Measurements from ENCODE around the gene OSBPL10.

OSBPL10 gene

DNA sequence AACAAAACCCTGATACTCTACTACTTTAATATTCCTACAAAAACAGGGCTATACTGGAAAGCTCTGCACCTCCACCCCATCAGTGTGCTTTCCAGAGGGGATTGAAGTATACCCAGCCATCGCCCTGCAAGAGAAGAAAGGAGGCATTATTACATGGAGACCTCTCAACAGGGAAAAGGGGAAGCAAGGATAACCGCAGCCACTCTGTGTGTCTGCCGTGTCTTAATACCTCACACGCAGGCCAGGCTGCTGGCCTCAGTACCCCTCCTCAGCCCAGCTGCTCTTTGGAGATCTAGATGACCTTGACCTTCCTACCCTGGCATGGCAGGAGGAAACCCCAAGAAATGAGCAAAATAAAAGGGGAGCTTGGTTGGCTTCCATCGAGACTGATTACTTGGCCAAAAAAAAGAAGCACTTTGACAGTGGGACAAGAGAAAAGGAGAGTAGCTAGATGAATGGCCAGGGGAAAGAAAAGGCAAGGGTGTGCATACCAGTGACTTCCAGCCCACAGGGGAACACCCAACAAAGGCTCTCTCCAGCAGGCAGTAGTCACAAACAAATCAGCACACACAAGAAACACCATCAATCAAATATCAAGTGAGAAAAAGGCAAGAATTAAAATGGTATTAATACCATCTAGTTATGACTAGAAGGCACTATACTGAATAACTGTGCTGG, 318.9 kb downstream of the OSBPL10 start:
- Histone ChIP-seq H3K9me2 (replicated peaks; ENCODE audit: low read depth, low read length) (no peaks in the 10 kb centered on the region), H4K20me1 (ENCODE audit: insufficient read depth, low read length, poor library complexity, severe bottlenecking) (no peaks in the 10 kb centered on the region), H3K27me3 (ENCODE audit: insufficient read depth, low read length, poor library complexity, severe bottlenecking) (no peaks in the 10 kb centered on the region), H3F3A (ENCODE audit: low read depth) (no peaks in the 10 kb centered on the region; the same call in 1 of the 2 replicates), H3K9me3 (ENCODE audit: insufficient read depth, low read depth, low read length) (0 out of 2 replicates have a peak, but pooled peaks cover 9% of the 10 kb centered on the region), H3K9ac (ENCODE audit: low read depth, low read length, poor library complexity, severe bottlenecking) (no peak overlapping the region), H3K4me2 (ENCODE audit: low read depth, low read length, poor library complexity, severe bottlenecking) (no peak overlapping the region), H2AFZ (ENCODE audit: low read length) (no peak overlapping the region), H3K4me3 (ENCODE audit: low read length, poor library complexity, severe bottlenecking) (no peak overlapping the region), H3K36me3 (ENCODE audit: insufficient read depth, low read length) (no peaks in the 10 kb centered on the region), H3K79me2 (ENCODE audit: insufficient read depth, low read length) (no peaks in the 10 kb centered on the region), H3K4me1 (ENCODE audit: insufficient read depth, low read length, poor library complexity, severe bottlenecking) (peaks cover 5% of the 10 kb centered on the region)
- no peak for TF ChIP-seq EZH2phosphoT487 (IDR thresholded peaks at IDR 0.05; ENCODE audit: borderline replicate concordance)
- TF ChIP-seq, protein P1, sequence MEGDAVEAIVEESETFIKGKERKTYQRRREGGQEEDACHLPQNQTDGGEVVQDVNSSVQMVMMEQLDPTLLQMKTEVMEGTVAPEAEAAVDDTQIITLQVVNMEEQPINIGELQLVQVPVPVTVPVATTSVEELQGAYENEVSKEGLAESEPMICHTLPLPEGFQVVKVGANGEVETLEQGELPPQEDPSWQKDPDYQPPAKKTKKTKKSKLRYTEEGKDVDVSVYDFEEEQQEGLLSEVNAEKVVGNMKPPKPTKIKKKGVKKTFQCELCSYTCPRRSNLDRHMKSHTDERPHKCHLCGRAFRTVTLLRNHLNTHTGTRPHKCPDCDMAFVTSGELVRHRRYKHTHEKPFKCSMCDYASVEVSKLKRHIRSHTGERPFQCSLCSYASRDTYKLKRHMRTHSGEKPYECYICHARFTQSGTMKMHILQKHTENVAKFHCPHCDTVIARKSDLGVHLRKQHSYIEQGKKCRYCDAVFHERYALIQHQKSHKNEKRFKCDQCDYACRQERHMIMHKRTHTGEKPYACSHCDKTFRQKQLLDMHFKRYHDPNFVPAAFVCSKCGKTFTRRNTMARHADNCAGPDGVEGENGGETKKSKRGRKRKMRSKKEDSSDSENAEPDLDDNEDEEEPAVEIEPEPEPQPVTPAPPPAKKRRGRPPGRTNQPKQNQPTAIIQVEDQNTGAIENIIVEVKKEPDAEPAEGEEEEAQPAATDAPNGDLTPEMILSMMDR (conservative IDR thresholded peaks at IDR 0.05; ENCODE audit: low read length): no peak

GRCh38 chr3:31661286-31661685, 319.8 kb downstream of the OSBPL10 start:
- H2AFZ ChIP-seq (ENCODE audit: low read length): no peak overlapping the region
- no peaks in the 10 kb centered on the region for H3K79me2 ChIP-seq (ENCODE audit: insufficient read depth, low read length)
- H3K27me3 ChIP-seq (ENCODE audit: insufficient read depth, low read length, poor library complexity, severe bottlenecking): no peaks in the 10 kb centered on the region
- H3K4me1 ChIP-seq (ENCODE audit: insufficient read depth, low read length, poor library complexity, severe bottlenecking): peaks cover 5% of the 10 kb centered on the region
- no peaks in the 10 kb centered on the region for H4K20me1 ChIP-seq (ENCODE audit: insufficient read depth, low read length, poor library complexity, severe bottlenecking)
- no peak overlapping the region for H3K4me3 ChIP-seq (ENCODE audit: low read length, poor library complexity, severe bottlenecking)
- TF ChIP-seq EZH2phosphoT487 (IDR thresholded peaks at IDR 0.05; ENCODE audit: borderline replicate concordance): no peak
- TF ChIP-seq, protein P1 (conservative IDR thresholded peaks at IDR 0.05; ENCODE audit: low read length): no peak
- no peaks in the 10 kb centered on the region for H3K9me2 ChIP-seq (replicated peaks; ENCODE audit: low read depth, low read length)
- no peak overlapping the region for H3K9ac ChIP-seq (ENCODE audit: low read depth, low read length, poor library complexity, severe bottlenecking)
- no peaks in the 10 kb centered on the region; the same call in 1 of the 2 replicates for H3F3A ChIP-seq (ENCODE audit: low read depth)
- H3K4me2 ChIP-seq (ENCODE audit: low read depth, low read length, poor library complexity, severe bottlenecking): no peak overlapping the region
- H3K9me3 ChIP-seq (ENCODE audit: insufficient read depth, low read depth, low read length): 0 out of 2 replicates have a peak, but pooled peaks cover 10% of the 10 kb centered on the region
- H3K36me3 ChIP-seq (ENCODE audit: insufficient read depth, low read length): no peaks in the 10 kb centered on the region

DNA sequence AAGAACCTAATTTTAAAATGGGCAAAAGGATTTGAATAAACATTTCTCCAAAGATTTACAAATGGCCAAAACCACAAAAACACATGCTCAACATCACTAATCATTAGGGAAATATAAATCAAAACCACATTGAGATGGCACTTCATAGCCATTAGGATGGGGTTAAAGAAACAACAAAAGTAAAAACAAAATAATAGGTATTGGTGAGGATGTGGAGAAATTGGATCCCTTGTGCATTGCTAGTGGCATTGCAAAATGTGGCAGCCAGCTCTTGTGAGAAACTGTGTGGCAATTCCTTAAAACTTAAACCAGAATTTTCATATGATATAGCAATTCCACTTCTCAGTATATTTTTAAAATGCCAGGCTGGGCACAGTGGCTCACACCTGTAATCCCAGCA, 321.8 kb downstream of the OSBPL10 start:
- H3F3A ChIP-seq (ENCODE audit: low read depth): no peaks in the 10 kb centered on the region; the same call in 1 of the 2 replicates
- no peak overlapping the region for H3K4me3 ChIP-seq (ENCODE audit: low read length, poor library complexity, severe bottlenecking)
- no peaks in the 10 kb centered on the region for H4K20me1 ChIP-seq (ENCODE audit: insufficient read depth, low read length, poor library complexity, severe bottlenecking)
- no peaks in the 10 kb centered on the region for H3K27me3 ChIP-seq (ENCODE audit: insufficient read depth, low read length, poor library complexity, severe bottlenecking)
- TF ChIP-seq, protein P1 (conservative IDR thresholded peaks at IDR 0.05; ENCODE audit: low read length): no peak
- no peak for TF ChIP-seq EZH2phosphoT487 (IDR thresholded peaks at IDR 0.05; ENCODE audit: borderline replicate concordance)
- H3K36me3 ChIP-seq (ENCODE audit: insufficient read depth, low read length): no peaks in the 10 kb centered on the region
- H3K4me2 ChIP-seq (ENCODE audit: low read depth, low read length, poor library complexity, severe bottlenecking): no peak overlapping the region
- no peak overlapping the region for H3K9ac ChIP-seq (ENCODE audit: low read depth, low read length, poor library complexity, severe bottlenecking)
- no peak overlapping the region for H2AFZ ChIP-seq (ENCODE audit: low read length)
- H3K9me3 ChIP-seq (ENCODE audit: insufficient read depth, low read depth, low read length): peaks cover 18% of the 10 kb centered on the region; the same call in 1 of the 2 replicates
- H3K79me2 ChIP-seq (ENCODE audit: insufficient read depth, low read length): no peaks in the 10 kb centered on the region
- peaks cover 5% of the 10 kb centered on the region for H3K4me1 ChIP-seq (ENCODE audit: insufficient read depth, low read length, poor library complexity, severe bottlenecking)
- no peaks in the 10 kb centered on the region for H3K9me2 ChIP-seq (replicated peaks; ENCODE audit: low read depth, low read length)

All from Loucy (cell line).